ENCODE results near the gene EHD4. TPM values are rescaled to one million over a fixed set of nuclear protein-coding genes. Genes with fewer than 3 reads are reported as not detected.

Gene EHD4
- total and polyA plus RNA-seq, 9 donors = 8.8 to 23.3 (median 13.7) TPM

GRCh38 chr15:41876007-41876406 is 96.3 kb downstream of the EHD4 start:
- no peak for TF ChIP-seq EP300 (IDR thresholded peaks at IDR 0.05)
- no peak for TF ChIP-seq CTCF (IDR thresholded peaks at IDR 0.05)
- no peak for TF ChIP-seq POLR2A (IDR thresholded peaks at IDR 0.05)
- 70 to 82% (median 79%) methylated on average over 13 of the region's 13 CpGs for WGBS, 3 donors
- no peaks in the 10 kb centered on the region for H3K4me1 ChIP-seq (ENCODE audit: insufficient read depth)
- intact Hi-C loops (cut with DNase I) = no loop called here
- no peak for DNase-seq
- no peaks in the 10 kb centered on the region for H3K27me3 ChIP-seq
- H3K27ac ChIP-seq = no peak overlapping the region
- H3K4me3 ChIP-seq = no peak overlapping the region
- no peaks in the 10 kb centered on the region for H3K9me3 ChIP-seq
- H3K36me3 ChIP-seq = no peaks in the 10 kb centered on the region

- WGBS, 3 donors = 82 to 93% (median 91%) methylated on average over 11 to 12 of the region's 12 CpGs
- Histone ChIP-seq H3K27ac (no peak overlapping the region), H3K27me3 (no peaks in the 10 kb centered on the region), H3K4me1 (ENCODE audit: insufficient read depth) (no peaks in the 10 kb centered on the region), H3K9me3 (no peaks in the 10 kb centered on the region), H3K4me3 (no peak overlapping the region), H3K36me3 (no peaks in the 10 kb centered on the region)
- no peak for TF ChIP-seq EP300 (IDR thresholded peaks at IDR 0.05)
- no peak for TF ChIP-seq POLR2A (IDR thresholded peaks at IDR 0.05)
- TF ChIP-seq CTCF (IDR thresholded peaks at IDR 0.05) = no peak
- intact Hi-C loops (cut with DNase I) = no loop called here
- DNase-seq = no peak
These were observed 97.6 kb downstream of the EHD4 start for GRCh38 chr15:41874736-41875135.

GRCh38 chr15:41873711-41874110 is 98.6 kb downstream of the EHD4 start:
- DNase-seq = no peak
- Histone ChIP-seq H3K4me3 (no peak overlapping the region), H3K27me3 (no peaks in the 10 kb centered on the region), H3K36me3 (no peaks in the 10 kb centered on the region), H3K9me3 (no peaks in the 10 kb centered on the region), H3K4me1 (ENCODE audit: insufficient read depth) (no peaks in the 10 kb centered on the region), H3K27ac (no peak overlapping the region)
- WGBS, 3 donors = 90 to 92% (median 91%) methylated on average over 8 of the region's 8 CpGs
- TF ChIP-seq CTCF (IDR thresholded peaks at IDR 0.05) (no peak), EP300 (IDR thresholded peaks at IDR 0.05) (no peak), POLR2A (IDR thresholded peaks at IDR 0.05) (no peak)
- intact Hi-C loops (cut with DNase I) = no loop called here

- intact Hi-C loops (cut with DNase I) = no loop called here
- TF ChIP-seq EP300 (IDR thresholded peaks at IDR 0.05) (no peak), POLR2A (IDR thresholded peaks at IDR 0.05) (no peak), CTCF (IDR thresholded peaks at IDR 0.05) (no peak)
- Histone ChIP-seq H3K27me3 (no peaks in the 10 kb centered on the region), H3K36me3 (no peaks in the 10 kb centered on the region), H3K4me1 (ENCODE audit: insufficient read depth) (no peaks in the 10 kb centered on the region), H3K9me3 (no peaks in the 10 kb centered on the region), H3K27ac (no peak overlapping the region), H3K4me3 (no peak overlapping the region)
- 92 to 97% (median 94%) methylated on average over 9 of the region's 9 CpGs for WGBS, 3 donors
- DNase-seq = no peak
These were observed 100.1 kb downstream of the EHD4 start for GRCh38 chr15:41872166-41872747.

Data from ovary (tissue), 9 donors.